IMR-90 (cell line): ENCODE data around the gene LRRC55. TPM values are rescaled to one million over a fixed set of nuclear protein-coding genes. Genes with fewer than 3 reads are reported as not detected.

Source experiments
- ATAC-seq: fragments of 200-7000 bp; cut with Tn5 transposase; 2 replicates; pipeline ENCODE4 v1.9.1; 2020; ENCODE audit warnings: low read depth, mild to moderate bottlenecking, moderate library complexity
- BruUV-seq: library from RNA; stranded (reverse); fragments of 400-500 nt; replicated peaks from 2 replicates; lab custom pipeline; 2021; lab: Mats Ljungman, UMichigan
- CTCF ChIA-PET: fragments of 300-600 bp; formaldehyde crosslinking; extraction: SDS; loops from one replicate; lab custom pipeline; 2021; ENCODE audit warnings: antibody characterized with exemption; lab: Yijun Ruan, JAX
- POLR2A ChIA-PET: fragments of 300-600 bp; sonication (Branson Sonifier 250); formaldehyde crosslinking; loops from one replicate; lab custom pipeline; 2022; ENCODE audit warnings: antibody characterized with exemption; ENCODE audit not compliant: unreplicated experiment; lab: Charles Lee
- DNase-seq: peaks from one replicate; pipeline ENCODE4 v3.0.0; 2013
- H2AFZ ChIP-seq: replicated peaks from 2 replicates; pipeline ENCODE3; 2013; ENCODE audit warnings: low read length, mild to moderate bottlenecking; ENCODE audit not compliant: poor library complexity
- H2AK5ac ChIP-seq: 2 replicates; pipeline ENCODE4 v1.6.1; 2013; ENCODE audit warnings: low read depth, low read length, inconsistent platforms
- H2AK9ac ChIP-seq: replicated peaks from 2 replicates; pipeline ENCODE3; 2013; ENCODE audit warnings: mild to moderate bottlenecking, low read depth, low read length, moderate library complexity; ENCODE audit not compliant: poor library complexity
- H2BK120ac ChIP-seq: 2 replicates; pipeline ENCODE4 v1.6.1; 2013; ENCODE audit warnings: low read depth, low read length, inconsistent platforms
- H2BK15ac ChIP-seq: 3 replicates; pipeline ENCODE4 v1.6.1; 2013; ENCODE audit warnings: low read depth, low read length, inconsistent platforms
- H2BK20ac ChIP-seq: 2 replicates; pipeline ENCODE4 v1.6.1; 2013; ENCODE audit warnings: low read depth, mild to moderate bottlenecking, inconsistent platforms, low read length, moderate library complexity
- H2BK5ac ChIP-seq: 2 replicates; pipeline ENCODE4 v1.6.1; 2013; ENCODE audit warnings: mild to moderate bottlenecking, low read depth, low read length, inconsistent platforms; ENCODE audit not compliant: poor library complexity, severe bottlenecking
- H3K14ac ChIP-seq: replicated peaks from 2 replicates; pipeline ENCODE4 v1.6.1; 2013; ENCODE audit warnings: low read depth, low read length, inconsistent platforms
- H3K18ac ChIP-seq: 2 replicates; pipeline ENCODE4 v1.6.1; 2013; ENCODE audit warnings: low read depth, low read length, control low read depth
- H3K23ac ChIP-seq: 2 replicates; pipeline ENCODE4 v1.6.1; 2013; ENCODE audit warnings: low read depth, low read length, inconsistent platforms
- H3K27ac ChIP-seq: 2 replicates; pipeline ENCODE4 v1.5.1; 2013; ENCODE audit warnings: mild to moderate bottlenecking, control low read depth, low read length; ENCODE audit not compliant: insufficient read depth
- H3K27me3 ChIP-seq: 2 replicates; pipeline ENCODE4 v1.6.1; 2013; ENCODE audit warnings: low read length; ENCODE audit not compliant: control insufficient read depth, insufficient read depth
- H3K36me3 ChIP-seq: 2 replicates; pipeline ENCODE4 v1.6.1; 2013; ENCODE audit warnings: low read length, mixed read lengths; ENCODE audit not compliant: control insufficient read depth, insufficient read depth
- H3K4ac ChIP-seq: 2 replicates; pipeline ENCODE4 v1.6.1; 2013; ENCODE audit warnings: low read depth, low read length, inconsistent platforms
- H3K4me1 ChIP-seq: 2 replicates; pipeline ENCODE4 v1.6.1; 2013; ENCODE audit warnings: low read length, mixed read lengths; ENCODE audit not compliant: control insufficient read depth, insufficient read depth
- H3K4me2 ChIP-seq: 2 replicates; pipeline ENCODE4 v1.6.1; 2013; ENCODE audit warnings: low read depth, mild to moderate bottlenecking, control low read depth, low read length, moderate library complexity
- H3K4me3 ChIP-seq: 2 replicates; pipeline ENCODE4 v1.5.1; 2013; ENCODE audit warnings: low read depth, mild to moderate bottlenecking, control low read depth, low read length, moderate library complexity; ENCODE audit not compliant: insufficient read depth
- H3K56ac ChIP-seq: 2 replicates; pipeline ENCODE4 v1.6.1; 2013; ENCODE audit warnings: low read length, inconsistent platforms; ENCODE audit not compliant: insufficient read depth; ENCODE audit errors: extremely low read depth
- H3K79me1 ChIP-seq, 2 experiments: 2 replicates each; pipeline ENCODE4 v1.6.1; 2013; ENCODE audit warnings: low read length in 2 of 2, inconsistent platforms in 1 of 2, low read depth in 1 of 2
- H3K9ac ChIP-seq: 2 replicates; pipeline ENCODE4 v1.6.1; 2013; ENCODE audit warnings: low read depth, low read length, control low read depth
- H3K9me1 ChIP-seq: 2 replicates; pipeline ENCODE4 v1.6.1; 2013; ENCODE audit warnings: low read length, inconsistent platforms; ENCODE audit not compliant: insufficient read depth
- H3K9me3 ChIP-seq: 2 replicates; pipeline ENCODE4 v1.6.1; 2013; ENCODE audit warnings: low read length; ENCODE audit not compliant: control insufficient read depth, insufficient read depth
- H4K20me1 ChIP-seq: 2 replicates; pipeline ENCODE4 v1.6.1; 2013; ENCODE audit warnings: low read length, inconsistent platforms; ENCODE audit not compliant: insufficient read depth
- H4K5ac ChIP-seq: 2 replicates; pipeline ENCODE4 v1.6.1; 2013; ENCODE audit warnings: mild to moderate bottlenecking, low read depth, low read length, control low read depth
- H4K8ac ChIP-seq, 2 experiments: 2 replicates each; pipeline ENCODE4 v1.6.1; 2013; ENCODE audit warnings: low read depth in 2 of 2, low read length in 2 of 2, control low read depth in 1 of 2, inconsistent platforms in 1 of 2
- H4K91ac ChIP-seq: 2 replicates; pipeline ENCODE4 v1.6.1; 2013; ENCODE audit warnings: low read depth, low read length, inconsistent platforms; ENCODE audit not compliant: insufficient read depth
- CHD1 ChIP-seq: IDR thresholded peaks from 2 replicates; pipeline ENCODE4 v1.6.1; 2012; ENCODE audit warnings: low read depth, low read length, improper control_type of control experiment
- FOS ChIP-seq: fragments of 150-350 bp; IDR thresholded peaks from 2 replicates; pipeline ENCODE4 v1.6.1; 2016; ENCODE audit warnings: low read depth, low read length
- MAZ ChIP-seq: IDR thresholded peaks from 2 replicates; pipeline ENCODE4 v1.6.1; 2012; ENCODE audit warnings: low read depth, mild to moderate bottlenecking, low read length, improper control_type of control experiment, moderate library complexity, borderline replicate concordance
- MXI1 ChIP-seq: IDR thresholded peaks from 2 replicates; pipeline ENCODE4 v1.6.1; 2012; ENCODE audit warnings: low read depth, mild to moderate bottlenecking, low read length, moderate library complexity, borderline replicate concordance
- POLR2A ChIP-seq: IDR thresholded peaks from 2 replicates; pipeline ENCODE4 v1.6.1; 2012; ENCODE audit warnings: mild to moderate bottlenecking, low read depth, low read length
- RAD21 ChIP-seq: IDR thresholded peaks from 2 replicates; pipeline ENCODE4 v1.6.1; 2012; ENCODE audit warnings: low read length, improper control_type of control experiment
- RCOR1 ChIP-seq: IDR thresholded peaks from 2 replicates; pipeline ENCODE4 v1.6.1; 2012; ENCODE audit warnings: mild to moderate bottlenecking, low read length, improper control_type of control experiment; ENCODE audit not compliant: insufficient replicate concordance
- RFX5 ChIP-seq: IDR thresholded peaks from 2 replicates; pipeline ENCODE4 v1.8.0; 2012; ENCODE audit warnings: low read depth, mild to moderate bottlenecking, low read length, moderate library complexity
- SMC3 ChIP-seq: fragments of 150-350 bp; IDR thresholded peaks from 2 replicates; pipeline ENCODE4 v1.6.1; 2016; ENCODE audit warnings: low read depth, mild to moderate bottlenecking, antibody characterized with exemption, low read length, moderate library complexity
- WGBS, 2 experiments: methylation state at CpG; one replicate each; pipeline versions ENCODE4 v1.1.5 to v1.1.7; 2013; ENCODE audit warnings: missing lambda C conversion rate in 2 of 2; ENCODE audit not compliant: insufficient read length in 1 of 2; ENCODE audit errors: extremely low coverage in 2 of 2; 5-methylcytosine and 5-hydroxymethylcytosine counted together
- dilution Hi-C: fragments of 300-500 bp; cut with HindIII; formaldehyde crosslinking; loops from one replicate; pipeline ENCODE4 v1.14.3; 2018; ENCODE audit warnings: low sequenced_read_pairs; ENCODE audit not compliant: unreplicated experiment
- in situ Hi-C: fragments of 300-500 bp; cut with MboI; formaldehyde crosslinking; loops from 3 replicates; pipeline ENCODE4 v1.14.3; 2019; ENCODE audit warnings: low sequenced_read_pairs, inconsistent platforms, mixed read lengths
- intact Hi-C: fragments of 100-400 bp; cut with micrococcal nuclease; formaldehyde crosslinking; loops from 2 replicates; pipeline ENCODE4 v1.10.0; 2022
- polyA plus RNA-seq, 3 experiments: library from polyadenylated mRNA; depleted of rRNA; stranded (reverse); fragments of >200 nt; gene quantifications; 2 replicates each; pipeline ENCODE4 v1.2.3, GENCODE V29; 2012; ENCODE audit warnings: low replicate concordance in 1 of 3
- total RNA-seq: library from RNA; depleted of rRNA; stranded (reverse); fragments of >200 nt; gene quantifications from 2 replicates; pipeline ENCODE4 v1.2.3, GENCODE V29; 2012
- TF ChIP-seq, protein P1 (sequence below): conservative IDR thresholded peaks from 2 replicates; pipeline ENCODE4 v1.5.1; 2012; ENCODE audit warnings: mild to moderate bottlenecking, low read depth, low read length, improper control_type of control experiment

Gene LRRC55
- total and polyA plus RNA-seq, 2 of the 4 experiments (the other 2 are of a cell fraction), result not detected

DNA sequence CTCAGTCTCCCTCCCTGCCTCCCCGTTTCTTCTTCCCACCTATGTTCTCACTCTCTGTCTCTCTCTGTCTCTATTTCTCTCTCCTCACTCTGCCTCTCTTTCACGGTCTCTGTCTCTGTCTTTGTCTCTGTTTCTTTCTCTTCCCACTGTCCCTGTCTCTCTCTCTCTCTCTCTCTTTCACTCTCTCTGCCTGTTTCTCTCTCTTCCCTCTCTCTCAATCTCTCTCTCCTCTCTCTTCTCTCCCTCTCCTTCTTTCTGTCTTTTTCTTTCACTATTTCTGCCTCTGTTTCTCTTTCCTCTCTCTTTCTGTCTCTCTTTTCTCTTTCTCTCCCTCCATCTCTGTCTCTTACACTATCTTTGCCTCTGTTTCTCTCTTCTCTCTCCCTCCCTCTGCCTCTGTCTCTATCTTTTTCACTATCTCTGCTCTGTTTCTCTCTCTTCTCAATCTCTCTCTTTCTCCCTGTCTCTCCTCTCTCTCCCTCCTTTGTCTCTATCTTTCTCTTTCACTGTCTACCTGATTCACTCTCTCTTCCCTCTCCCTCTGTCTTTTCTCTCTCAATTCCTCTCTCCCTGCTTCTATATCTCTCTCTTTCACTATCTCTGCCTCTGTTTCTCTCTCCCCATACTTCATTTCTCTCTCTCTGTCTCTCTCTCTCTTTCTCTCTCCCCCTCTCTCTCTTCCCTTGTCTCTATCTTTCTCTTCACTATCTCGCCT is 49.9 kb downstream of the LRRC55 start:
- POLR2A ChIA-PET, result no interaction called here
- in situ Hi-C loops, result no loop called here

More for the DNA sequence above, 49.9 kb downstream of the LRRC55 start:
- CTCF ChIA-PET, result no interaction called here
- Histone ChIP-seq H2AK5ac (no peak overlapping the region), H3K36me3 (no peaks in the 10 kb centered on the region), H3K18ac (no peak overlapping the region), H2BK20ac (no peak overlapping the region), H3K56ac (no peak overlapping the region), H3K79me1 (no peaks in the 10 kb centered on the region), H2BK5ac (no peak overlapping the region), H3K4me2 (no peak overlapping the region), H2AFZ (no peak overlapping the region), H3K27ac (no peak overlapping the region), H3K14ac (no peak overlapping the region), H3K4me3 (no peak overlapping the region), H3K4ac (no peak overlapping the region), H4K20me1 (no peaks in the 10 kb centered on the region), H3K9ac (no peak overlapping the region), H3K9me3 (no peaks in the 10 kb centered on the region), H4K91ac (no peak overlapping the region), H2AK9ac (no peak overlapping the region), H2BK15ac (no peak overlapping the region), H4K5ac (no peak overlapping the region), H3K4me1 (no peaks in the 10 kb centered on the region), H3K27me3 (peaks cover 44% of the 10 kb centered on the region), H3K23ac (no peak overlapping the region), H3K9me1 (no peaks in the 10 kb centered on the region), H4K8ac (no peak overlapping the region), H2BK120ac (no peak overlapping the region)
- BruUV-seq, result no TSS peak
- intact Hi-C loops (no loop called here), dilution Hi-C loops (no loop called here)
- ATAC-seq, result no peak
- 39% methylated on average over 3 of the region's 3 CpGs; no CpG with 5 or more reads in 1 of the 2 experiments for WGBS, 2 experiments
- no peak for DNase-seq
- TF ChIP-seq RAD21 (no peak), RFX5 (no peak), POLR2A (no peak), MAZ (no peak), RCOR1 (no peak), FOS (no peak), MXI1 (no peak), SMC3 (no peak), CHD1 (no peak)
- TF ChIP-seq, protein P1, sequence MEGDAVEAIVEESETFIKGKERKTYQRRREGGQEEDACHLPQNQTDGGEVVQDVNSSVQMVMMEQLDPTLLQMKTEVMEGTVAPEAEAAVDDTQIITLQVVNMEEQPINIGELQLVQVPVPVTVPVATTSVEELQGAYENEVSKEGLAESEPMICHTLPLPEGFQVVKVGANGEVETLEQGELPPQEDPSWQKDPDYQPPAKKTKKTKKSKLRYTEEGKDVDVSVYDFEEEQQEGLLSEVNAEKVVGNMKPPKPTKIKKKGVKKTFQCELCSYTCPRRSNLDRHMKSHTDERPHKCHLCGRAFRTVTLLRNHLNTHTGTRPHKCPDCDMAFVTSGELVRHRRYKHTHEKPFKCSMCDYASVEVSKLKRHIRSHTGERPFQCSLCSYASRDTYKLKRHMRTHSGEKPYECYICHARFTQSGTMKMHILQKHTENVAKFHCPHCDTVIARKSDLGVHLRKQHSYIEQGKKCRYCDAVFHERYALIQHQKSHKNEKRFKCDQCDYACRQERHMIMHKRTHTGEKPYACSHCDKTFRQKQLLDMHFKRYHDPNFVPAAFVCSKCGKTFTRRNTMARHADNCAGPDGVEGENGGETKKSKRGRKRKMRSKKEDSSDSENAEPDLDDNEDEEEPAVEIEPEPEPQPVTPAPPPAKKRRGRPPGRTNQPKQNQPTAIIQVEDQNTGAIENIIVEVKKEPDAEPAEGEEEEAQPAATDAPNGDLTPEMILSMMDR, result no peak
